Body of pancreas (tissue), 4 donors: Measurements from ENCODE around the gene HS3ST4.

Experiments used
- CTCF ChIP-seq, 7 experiments: fragments of 450-650 bp in 4 of 7; fragments of 200-600 bp in 3 of 7; sonication (generic) in 3 of 7; IDR thresholded peaks; one replicate each; pipeline ENCODE4 v1.5.1; 2016 to 2019; ENCODE audit warnings: antibody characterized with exemption in 7 of 7
- POLR2A ChIP-seq, 3 donors: fragments of 450-650 bp; IDR thresholded peaks; one replicate each; pipeline ENCODE4 v1.6.1; 2016; ENCODE audit warnings: antibody characterized with exemption in 3 of 3, mild to moderate bottlenecking in 2 of 3

- TF ChIP-seq CTCF (IDR thresholded peaks at IDR 0.05), result no peak
- TF ChIP-seq POLR2A (IDR thresholded peaks at IDR 0.05), result no peak
Measured at GRCh38 chr16:26133416-26134093, 441.8 kb downstream of the HS3ST4 start.
